Breast epithelium (tissue), 4 donors: ENCODE data around the gene CARD16. TPM values are rescaled to one million over a fixed set of nuclear protein-coding genes. Genes with fewer than 3 reads are reported as not detected.

Source experiments
- DNase-seq, 2 donors: peaks; one replicate each; pipeline ENCODE4 v3.0.0-alpha.2; 2019; ENCODE audit warnings: low spot score in 2 of 2
- H3K27ac ChIP-seq, 2 donors: fragments of 200-600 bp; sonication (generic) in 1 of 2; one replicate each; pipeline ENCODE4 v1.5.1; 2016 to 2019; ENCODE audit warnings: mild to moderate bottlenecking in 1 of 2
- H3K27me3 ChIP-seq, 2 donors: fragments of 200-600 bp; sonication (generic) in 1 of 2; one replicate each; pipeline versions ENCODE4 v1.5.1 to v1.6.0; 2017 to 2019; ENCODE audit warnings: control low read depth in 1 of 2, mild to moderate bottlenecking in 1 of 2
- H3K36me3 ChIP-seq: fragments of 200-600 bp; one replicate; pipeline ENCODE4 v1.5.1; 2019
- H3K4me1 ChIP-seq, 2 donors: fragments of 200-600 bp; sonication (generic); one replicate each; pipeline ENCODE4 v1.5.1; 2016 to 2019; ENCODE audit warnings: control low read depth in 1 of 2
- H3K4me3 ChIP-seq, 3 donors: fragments of 200-600 bp; sonication (generic); 1 replicate in 2 of 3; 2 replicates in 1 of 3; pipeline ENCODE4 v1.5.1; 2016 to 2019; ENCODE audit warnings: mild to moderate bottlenecking in 3 of 3, moderate library complexity in 2 of 3
- H3K9me3 ChIP-seq, 2 donors: fragments of 200-600 bp; sonication (generic) in 1 of 2; one replicate each; pipeline ENCODE4 v1.5.1; 2016 to 2019; ENCODE audit warnings: control low read depth in 1 of 2
- POLR2A ChIP-seq: fragments of 450-650 bp; IDR thresholded peaks from one replicate; pipeline ENCODE4 v1.6.1; 2016; ENCODE audit warnings: antibody characterized with exemption, mild to moderate bottlenecking, moderate library complexity
- POLR2AphosphoS5 ChIP-seq, 3 donors: sonication (generic); formaldehyde crosslinking; IDR thresholded peaks; one replicate each; pipeline ENCODE4 v1.6.1; 2017; ENCODE audit warnings: antibody characterized with exemption in 3 of 3
- intact Hi-C: fragments of 100-400 bp; cut with DNase I; formaldehyde crosslinking; loops from one replicate; pipeline ENCODE4 v1.15.1; 2023; ENCODE audit warnings: low total_unique reads
- total RNA-seq, 3 donors: library from RNA; depleted of rRNA; stranded (reverse); fragments of >200 nt; gene quantifications; one replicate each; pipeline ENCODE4 v1.1.0, GENCODE V29; 2016
- TF ChIP-seq, protein P1 (sequence below), 3 donors: fragments of 450-650 bp; IDR thresholded peaks; one replicate each; pipeline ENCODE4 v1.5.1; 2016 to 2017; ENCODE audit warnings: antibody characterized with exemption in 3 of 3, mild to moderate bottlenecking in 3 of 3, moderate library complexity in 3 of 3

The CARD16 gene
- total RNA-seq, 3 donors from 2014 or later, result 3.7 to 6.4 (median 5.9) TPM

DNA sequence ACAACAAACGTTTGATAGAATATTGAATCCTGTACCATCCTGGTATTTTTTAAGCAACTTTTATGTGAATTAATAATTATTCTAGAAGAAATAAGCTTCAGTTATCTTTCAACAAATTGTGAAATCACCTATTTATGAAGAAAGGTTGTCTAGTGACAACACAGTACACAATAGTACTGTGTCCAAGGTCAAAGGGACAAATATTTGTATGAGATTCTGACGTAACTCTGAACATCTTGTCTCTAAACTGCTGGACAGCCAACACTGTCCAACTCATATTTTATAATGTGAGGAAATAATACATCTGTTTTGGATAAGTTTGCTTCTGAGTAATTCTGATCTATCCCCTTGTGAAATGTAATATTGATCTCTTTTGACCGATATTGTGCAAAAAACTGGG, 41.1 kb downstream of the CARD16 start:
- TF ChIP-seq, protein P1, sequence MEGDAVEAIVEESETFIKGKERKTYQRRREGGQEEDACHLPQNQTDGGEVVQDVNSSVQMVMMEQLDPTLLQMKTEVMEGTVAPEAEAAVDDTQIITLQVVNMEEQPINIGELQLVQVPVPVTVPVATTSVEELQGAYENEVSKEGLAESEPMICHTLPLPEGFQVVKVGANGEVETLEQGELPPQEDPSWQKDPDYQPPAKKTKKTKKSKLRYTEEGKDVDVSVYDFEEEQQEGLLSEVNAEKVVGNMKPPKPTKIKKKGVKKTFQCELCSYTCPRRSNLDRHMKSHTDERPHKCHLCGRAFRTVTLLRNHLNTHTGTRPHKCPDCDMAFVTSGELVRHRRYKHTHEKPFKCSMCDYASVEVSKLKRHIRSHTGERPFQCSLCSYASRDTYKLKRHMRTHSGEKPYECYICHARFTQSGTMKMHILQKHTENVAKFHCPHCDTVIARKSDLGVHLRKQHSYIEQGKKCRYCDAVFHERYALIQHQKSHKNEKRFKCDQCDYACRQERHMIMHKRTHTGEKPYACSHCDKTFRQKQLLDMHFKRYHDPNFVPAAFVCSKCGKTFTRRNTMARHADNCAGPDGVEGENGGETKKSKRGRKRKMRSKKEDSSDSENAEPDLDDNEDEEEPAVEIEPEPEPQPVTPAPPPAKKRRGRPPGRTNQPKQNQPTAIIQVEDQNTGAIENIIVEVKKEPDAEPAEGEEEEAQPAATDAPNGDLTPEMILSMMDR (IDR thresholded peaks at IDR 0.05), result no peak
- TF ChIP-seq POLR2AphosphoS5 (IDR thresholded peaks at IDR 0.05), result peak in 1 of 3 donors; percentile 58
- no peak for TF ChIP-seq POLR2A
- intact Hi-C loops, result no loop called here
- Histone ChIP-seq H3K9me3 (no peaks in the 10 kb centered on the region), H3K36me3 (no peaks in the 10 kb centered on the region), H3K4me1 (no peaks in the 10 kb centered on the region), H3K27me3 (no peaks in the 10 kb centered on the region), H3K4me3 (no peak overlapping the region), H3K27ac (no peak overlapping the region)
- no peak for DNase-seq

DNA sequence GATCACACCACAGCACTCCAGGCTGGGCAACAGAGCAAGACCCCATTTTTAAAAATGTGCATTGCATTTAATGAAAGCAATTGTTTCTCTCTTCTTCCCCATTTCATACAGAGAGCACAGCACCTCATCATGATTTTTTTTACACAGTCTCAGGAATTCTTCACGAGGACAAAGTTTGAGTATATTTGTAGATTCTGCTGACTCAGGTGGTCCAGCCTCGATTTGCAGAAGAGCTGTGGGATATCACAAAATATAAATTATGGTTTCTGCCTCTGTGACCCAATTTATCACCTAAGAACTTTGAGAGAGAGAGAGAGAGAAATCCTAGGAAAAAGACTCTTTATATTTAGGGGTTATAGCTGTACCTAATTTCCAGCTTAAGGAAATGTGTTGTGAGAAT, 42.0 kb downstream of the CARD16 start:
- H3K27me3 ChIP-seq, result no peaks in the 10 kb centered on the region
- no peak for DNase-seq
- no peak overlapping the region for H3K4me3 ChIP-seq
- H3K9me3 ChIP-seq, result no peaks in the 10 kb centered on the region
- intact Hi-C loops, result no loop called here
- H3K27ac ChIP-seq, result no peak overlapping the region
- H3K4me1 ChIP-seq, result no peaks in the 10 kb centered on the region
- no peak for TF ChIP-seq POLR2AphosphoS5 (IDR thresholded peaks at IDR 0.05)
- TF ChIP-seq, protein P1 (IDR thresholded peaks at IDR 0.05), result no peak
- no peak for TF ChIP-seq POLR2A
- no peaks in the 10 kb centered on the region for H3K36me3 ChIP-seq

DNA sequence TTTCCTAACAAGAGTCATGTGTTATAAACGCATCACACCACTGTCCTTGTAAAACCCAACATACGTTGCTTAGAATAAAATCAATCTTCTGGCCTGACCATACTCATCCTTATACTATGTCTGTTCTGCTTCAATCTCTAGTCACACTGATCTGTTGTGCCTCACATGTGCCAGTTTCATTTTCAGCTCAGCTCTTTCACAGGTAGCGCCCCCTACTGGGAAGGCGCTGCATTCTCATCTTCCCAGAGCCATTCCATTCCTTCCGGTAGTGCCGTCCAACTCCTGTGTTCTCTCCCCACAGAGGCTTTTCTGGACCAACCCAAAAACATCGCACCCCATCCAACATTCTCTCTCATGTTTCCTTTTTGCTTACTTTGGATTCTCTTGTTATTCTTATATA, 44.3 kb downstream of the CARD16 start:
- Histone ChIP-seq H3K27ac (no peak overlapping the region), H3K27me3 (no peaks in the 10 kb centered on the region), H3K36me3 (no peaks in the 10 kb centered on the region), H3K9me3 (no peaks in the 10 kb centered on the region), H3K4me1 (no peaks in the 10 kb centered on the region), H3K4me3 (no peak overlapping the region)
- TF ChIP-seq POLR2A, result no peak
- TF ChIP-seq, protein P1 (IDR thresholded peaks at IDR 0.05), result peak in 1 of 3 donors; percentile 8
- no peak for DNase-seq
- intact Hi-C loops, result no loop called here

DNA sequence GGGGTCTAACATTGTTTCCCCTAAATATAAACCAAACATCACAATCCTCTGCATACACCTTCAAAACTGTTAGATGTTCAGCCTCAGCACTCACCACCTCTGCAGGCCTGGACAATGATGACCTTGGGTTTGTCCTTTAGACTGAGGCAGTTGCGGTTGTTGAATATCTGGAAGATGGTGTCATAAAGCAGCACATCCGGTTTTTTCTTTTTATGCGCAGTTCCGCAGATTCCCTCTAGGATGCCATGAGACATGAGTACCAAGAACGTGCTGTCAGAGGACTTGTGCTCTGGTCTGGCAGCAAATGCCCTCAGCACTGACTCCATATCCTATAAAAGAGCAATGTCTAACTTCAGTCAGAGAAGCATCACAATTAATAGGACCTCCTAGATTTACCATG, 45.0 kb downstream of the CARD16 start:
- DNase-seq, result no peak
- intact Hi-C loops, result no loop called here
- Histone ChIP-seq H3K27me3 (no peaks in the 10 kb centered on the region), H3K4me1 (no peaks in the 10 kb centered on the region), H3K36me3 (no peaks in the 10 kb centered on the region), H3K4me3 (no peak overlapping the region), H3K9me3 (no peaks in the 10 kb centered on the region), H3K27ac (no peak overlapping the region)
- TF ChIP-seq, protein P1 (IDR thresholded peaks at IDR 0.05), result no peak
- TF ChIP-seq POLR2A, result no peak
- TF ChIP-seq POLR2AphosphoS5 (IDR thresholded peaks at IDR 0.05), result no peak

DNA sequence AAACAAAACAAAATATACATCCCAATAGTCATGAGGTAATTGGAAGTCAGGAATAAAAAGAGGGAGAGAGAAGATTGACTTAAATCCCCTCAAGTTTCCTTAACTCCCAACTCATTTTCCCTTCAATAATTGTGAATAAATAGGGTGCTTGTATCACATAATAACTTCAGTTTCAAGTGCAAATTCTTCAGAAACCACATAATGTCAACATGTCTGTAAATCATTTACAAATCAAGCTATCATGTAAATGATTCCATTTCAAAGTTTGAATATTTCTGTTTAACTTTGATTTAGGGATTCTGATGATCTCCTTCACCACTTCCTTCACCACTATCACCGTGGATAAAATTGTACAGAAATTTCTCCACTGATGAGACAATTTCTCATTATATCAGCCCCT, 45.4 kb downstream of the CARD16 start:
- intact Hi-C loops, result no loop called here
- Histone ChIP-seq H3K4me1 (no peaks in the 10 kb centered on the region), H3K9me3 (no peaks in the 10 kb centered on the region), H3K36me3 (no peaks in the 10 kb centered on the region), H3K27ac (no peak overlapping the region), H3K4me3 (no peak overlapping the region), H3K27me3 (no peaks in the 10 kb centered on the region)
- DNase-seq, result no peak
- TF ChIP-seq, protein P1 (IDR thresholded peaks at IDR 0.05), result no peak
- TF ChIP-seq POLR2A (no peak), POLR2AphosphoS5 (IDR thresholded peaks at IDR 0.05) (no peak)
